ENCODE data around the gene RASSF1.
A peak's percentile ranks its signal among the peaks of the same experiment; 100 is the strongest.

The RASSF1 gene

GRCh38 chr3:50359760-50360110 is 19.1 kb upstream of the RASSF1 start:
- H3K4me1 ChIP-seq (ENCODE audit: control insufficient read depth, low read depth, low read length) = peaks cover 18% of the 10 kb centered on the region
- peaks cover 28% of the 10 kb centered on the region for H3K79me1 ChIP-seq (ENCODE audit: low read length)
- no CpG with 5 or more reads among the region's 8 CpGs for WGBS (ENCODE audit: extremely low coverage, insufficient coverage, low lambda C conversion rate)
- peak overlapping the region; percentile 44 for H3K4me3 ChIP-seq (ENCODE audit: low read length)
- H2AK5ac ChIP-seq (ENCODE audit: low read length) = no peak overlapping the region
- H4K5ac ChIP-seq (ENCODE audit: low read length) = peak overlapping the region; percentile 21
- H3K9ac ChIP-seq (ENCODE audit: low read length) = peak overlapping the region; percentile 44
- no peak overlapping the region for H2BK5ac ChIP-seq (ENCODE audit: low read length)
- no peak for DNase-seq
- peaks cover 3% of the 10 kb centered on the region for H3K36me3 ChIP-seq (ENCODE audit: control insufficient read depth, insufficient read depth, low read length)
- no peak overlapping the region for H3K23ac ChIP-seq (ENCODE audit: low read length)
- no peak overlapping the region for H3K27ac ChIP-seq (ENCODE audit: low read depth, low read length)
- H3K18ac ChIP-seq (ENCODE audit: low read length) = no peak overlapping the region
- peak overlapping the region; percentile 92 for H3K4me2 ChIP-seq (ENCODE audit: low read length)
- peak overlapping the region; percentile 77 for H3K56ac ChIP-seq (ENCODE audit: low read length)
- H3K79me2 ChIP-seq (ENCODE audit: control insufficient read depth, insufficient read depth, low read length) = peaks cover 17% of the 10 kb centered on the region
- no peaks in the 10 kb centered on the region for H3K27me3 ChIP-seq (ENCODE audit: insufficient read depth, low read length, poor library complexity)
- no peak overlapping the region for H4K8ac ChIP-seq (ENCODE audit: low read depth, low read length)
- H3K4ac ChIP-seq (ENCODE audit: low read depth, low read length) = no peak overlapping the region
- no peak overlapping the region for H2BK120ac ChIP-seq (ENCODE audit: low read depth, low read length)
- no peak overlapping the region for H2BK15ac ChIP-seq (replicated peaks; ENCODE audit: low read depth)

- Histone ChIP-seq H4K8ac (ENCODE audit: low read depth, low read length) (no peak within 1 kb of the TSS), H3K36me3 (ENCODE audit: control insufficient read depth, insufficient read depth, low read length) (peaks cover 3% of the 10 kb centered on the region), H3K56ac (ENCODE audit: low read length) (peak within 1 kb of the TSS; percentile 100), H3K4me3 (ENCODE audit: low read length) (peak within 1 kb of the TSS; percentile 87), H4K5ac (ENCODE audit: low read length) (peak within 1 kb of the TSS; percentile 21), H3K79me1 (ENCODE audit: low read length) (peaks cover 28% of the 10 kb centered on the region), H3K4me2 (ENCODE audit: low read length) (peak within 1 kb of the TSS; percentile 92), H2BK5ac (ENCODE audit: low read length) (peak within 1 kb of the TSS; percentile 73), H3K27me3 (ENCODE audit: insufficient read depth, low read length, poor library complexity) (no peaks in the 10 kb centered on the region), H3K4me1 (ENCODE audit: control insufficient read depth, low read depth, low read length) (peaks cover 18% of the 10 kb centered on the region), H2BK15ac (replicated peaks; ENCODE audit: low read depth) (no peak within 1 kb of the TSS), H3K27ac (ENCODE audit: low read depth, low read length) (no peak within 1 kb of the TSS), H3K4ac (ENCODE audit: low read depth, low read length) (peak within 1 kb of the TSS; percentile 25), H3K23ac (ENCODE audit: low read length) (peak within 1 kb of the TSS; percentile 89), H3K18ac (ENCODE audit: low read length) (no peak within 1 kb of the TSS), H3K9ac (ENCODE audit: low read length) (peak within 1 kb of the TSS; percentile 97), H2AK5ac (ENCODE audit: low read length) (no peak within 1 kb of the TSS), H2BK120ac (ENCODE audit: low read depth, low read length) (no peak within 1 kb of the TSS), H3K79me2 (ENCODE audit: control insufficient read depth, insufficient read depth, low read length) (peaks cover 17% of the 10 kb centered on the region)
- peak; percentile 99 for DNase-seq
- no CpG with 5 or more reads among the region's 64 CpGs for WGBS (ENCODE audit: extremely low coverage, insufficient coverage, low lambda C conversion rate)
These were observed 18.5 kb upstream of the RASSF1 start, which contains the start of gene TMEM115 for GRCh38 chr3:50358911-50359759. Gene TMEM115, minus strand, starts transcription at chr3:50359521. Its CDS starts 458 bp downstream, at chr3:50359063.

GRCh38 chr3:50358355-50358910 is 17.8 kb upstream of the RASSF1 start:
- H3K56ac ChIP-seq (ENCODE audit: low read length) = peak overlapping the region; percentile 100
- no CpG with 5 or more reads among the region's 24 CpGs for WGBS (ENCODE audit: extremely low coverage, insufficient coverage, low lambda C conversion rate)
- H3K36me3 ChIP-seq (ENCODE audit: control insufficient read depth, insufficient read depth, low read length) = peaks cover 3% of the 10 kb centered on the region
- peaks cover 18% of the 10 kb centered on the region for H3K4me1 ChIP-seq (ENCODE audit: control insufficient read depth, low read depth, low read length)
- no peak overlapping the region for H3K4ac ChIP-seq (ENCODE audit: low read depth, low read length)
- no peak overlapping the region for H2BK15ac ChIP-seq (replicated peaks; ENCODE audit: low read depth)
- peak overlapping the region; percentile 77 for H3K4me2 ChIP-seq (ENCODE audit: low read length)
- H2BK120ac ChIP-seq (ENCODE audit: low read depth, low read length) = no peak overlapping the region
- H2BK5ac ChIP-seq (ENCODE audit: low read length) = no peak overlapping the region
- no peak overlapping the region for H4K8ac ChIP-seq (ENCODE audit: low read depth, low read length)
- peak overlapping the region; percentile 87 for H3K4me3 ChIP-seq (ENCODE audit: low read length)
- no peaks in the 10 kb centered on the region for H3K27me3 ChIP-seq (ENCODE audit: insufficient read depth, low read length, poor library complexity)
- H2AK5ac ChIP-seq (ENCODE audit: low read length) = no peak overlapping the region
- H3K9ac ChIP-seq (ENCODE audit: low read length) = peak overlapping the region; percentile 97
- peaks cover 28% of the 10 kb centered on the region for H3K79me1 ChIP-seq (ENCODE audit: low read length)
- H3K79me2 ChIP-seq (ENCODE audit: control insufficient read depth, insufficient read depth, low read length) = peaks cover 17% of the 10 kb centered on the region
- no peak for DNase-seq
- H3K23ac ChIP-seq (ENCODE audit: low read length) = peak overlapping the region; percentile 24
- H3K18ac ChIP-seq (ENCODE audit: low read length) = no peak overlapping the region
- no peak overlapping the region for H4K5ac ChIP-seq (ENCODE audit: low read length)
- no peak overlapping the region for H3K27ac ChIP-seq (ENCODE audit: low read depth, low read length)

GRCh38 chr3:50357481-50357880 is 16.8 kb upstream of the RASSF1 start:
- H3K9ac ChIP-seq (ENCODE audit: low read length) = peak overlapping the region; percentile 97
- H3K36me3 ChIP-seq (ENCODE audit: control insufficient read depth, insufficient read depth, low read length) = peaks cover 3% of the 10 kb centered on the region
- H3K4me1 ChIP-seq (ENCODE audit: control insufficient read depth, low read depth, low read length) = peaks cover 18% of the 10 kb centered on the region
- H3K4me3 ChIP-seq (ENCODE audit: low read length) = no peak overlapping the region
- no peak overlapping the region for H4K8ac ChIP-seq (ENCODE audit: low read depth, low read length)
- H3K27ac ChIP-seq (ENCODE audit: low read depth, low read length) = no peak overlapping the region
- H3K23ac ChIP-seq (ENCODE audit: low read length) = no peak overlapping the region
- peaks cover 28% of the 10 kb centered on the region for H3K79me1 ChIP-seq (ENCODE audit: low read length)
- H3K4me2 ChIP-seq (ENCODE audit: low read length) = peak overlapping the region; percentile 77
- no peak overlapping the region for H2BK15ac ChIP-seq (replicated peaks; ENCODE audit: low read depth)
- no peak overlapping the region for H2BK5ac ChIP-seq (ENCODE audit: low read length)
- WGBS (ENCODE audit: extremely low coverage, insufficient coverage, low lambda C conversion rate) = no CpG with 5 or more reads among the region's 1 CpG
- peaks cover 17% of the 10 kb centered on the region for H3K79me2 ChIP-seq (ENCODE audit: control insufficient read depth, insufficient read depth, low read length)
- H3K56ac ChIP-seq (ENCODE audit: low read length) = peak overlapping the region; percentile 12
- no peak overlapping the region for H3K4ac ChIP-seq (ENCODE audit: low read depth, low read length)
- DNase-seq = no peak
- H2BK120ac ChIP-seq (ENCODE audit: low read depth, low read length) = no peak overlapping the region
- no peak overlapping the region for H2AK5ac ChIP-seq (ENCODE audit: low read length)
- H3K27me3 ChIP-seq (ENCODE audit: insufficient read depth, low read length, poor library complexity) = no peaks in the 10 kb centered on the region
- no peak overlapping the region for H4K5ac ChIP-seq (ENCODE audit: low read length)
- no peak overlapping the region for H3K18ac ChIP-seq (ENCODE audit: low read length)

- no peak overlapping the region for H3K18ac ChIP-seq (ENCODE audit: low read length)
- H3K79me2 ChIP-seq (ENCODE audit: control insufficient read depth, insufficient read depth, low read length) = peaks cover 17% of the 10 kb centered on the region
- no peak overlapping the region for H2AK5ac ChIP-seq (ENCODE audit: low read length)
- H3K56ac ChIP-seq (ENCODE audit: low read length) = no peak overlapping the region
- H4K8ac ChIP-seq (ENCODE audit: low read depth, low read length) = no peak overlapping the region
- H2BK15ac ChIP-seq (replicated peaks; ENCODE audit: low read depth) = no peak overlapping the region
- H3K79me1 ChIP-seq (ENCODE audit: low read length) = peaks cover 28% of the 10 kb centered on the region
- no peak for DNase-seq
- H3K27ac ChIP-seq (ENCODE audit: low read depth, low read length) = no peak overlapping the region
- H3K4ac ChIP-seq (ENCODE audit: low read depth, low read length) = no peak overlapping the region
- no peak overlapping the region for H3K4me2 ChIP-seq (ENCODE audit: low read length)
- no peak overlapping the region for H2BK5ac ChIP-seq (ENCODE audit: low read length)
- no peak overlapping the region for H3K23ac ChIP-seq (ENCODE audit: low read length)
- H3K4me1 ChIP-seq (ENCODE audit: control insufficient read depth, low read depth, low read length) = peaks cover 18% of the 10 kb centered on the region
- peak overlapping the region; percentile 97 for H3K9ac ChIP-seq (ENCODE audit: low read length)
- WGBS (ENCODE audit: extremely low coverage, insufficient coverage, low lambda C conversion rate) = no CpG with 5 or more reads among the region's 5 CpGs
- H3K27me3 ChIP-seq (ENCODE audit: insufficient read depth, low read length, poor library complexity) = no peaks in the 10 kb centered on the region
- no peak overlapping the region for H4K5ac ChIP-seq (ENCODE audit: low read length)
- no peak overlapping the region for H3K4me3 ChIP-seq (ENCODE audit: low read length)
- peaks cover 3% of the 10 kb centered on the region for H3K36me3 ChIP-seq (ENCODE audit: control insufficient read depth, insufficient read depth, low read length)
- H2BK120ac ChIP-seq (ENCODE audit: low read depth, low read length) = no peak overlapping the region
These were observed 15.9 kb upstream of the RASSF1 start for GRCh38 chr3:50356553-50356952.
